ENCODE measurements around the gene ADORA2B.
A peak's percentile ranks its signal among the peaks of the same experiment; 100 is the strongest.
"Not testable (repeated sequence)": the region's sequence is repeated elsewhere in the genome, so short reads cannot be mapped to it uniquely, and the experiment has no call there.

Gene ADORA2B

GRCh38 chr17:15944759-15945526, at the start of gene ADORA2B:
Gene ADORA2B, plus strand, starts transcription at chr17:15945130. Its CDS starts 119 bp downstream, at chr17:15945249.
- peak; percentile 49 for DNase-seq (ENCODE audit: insufficient read length, low spot score)

GRCh38 chr17:15896277-15896676, 48.7 kb upstream of the ADORA2B start:
- DNase-seq (ENCODE audit: insufficient read length, low spot score), result no peak
- FAIRE-seq, result no peak

More at GRCh38 chr17:15944759-15945526, at the start of gene ADORA2B:
- no peak for FAIRE-seq

GRCh38 chr17:15896834-15897233, 48.1 kb upstream of the ADORA2B start:
- DNase-seq (ENCODE audit: insufficient read length, low spot score) (no peak), FAIRE-seq (no peak)

DNA sequence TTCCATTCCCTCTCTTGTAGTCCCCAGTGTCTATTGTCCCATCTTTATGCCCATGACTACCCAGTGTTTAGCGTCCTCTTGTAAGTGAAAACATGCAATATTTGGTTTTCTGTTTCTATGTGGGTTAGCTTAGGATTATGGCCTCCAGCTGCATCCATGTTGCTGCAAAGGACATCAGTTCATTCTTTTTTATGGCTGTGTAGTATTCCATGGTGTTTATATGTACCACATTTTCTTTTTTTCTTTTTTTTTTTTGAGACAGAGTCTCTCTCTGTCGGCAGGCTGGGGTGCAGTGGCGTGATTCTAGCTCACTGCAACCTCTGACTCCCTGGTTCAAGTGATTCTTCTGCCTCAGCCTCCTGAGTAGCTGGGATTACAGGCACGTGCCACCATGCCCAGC, 45.3 kb upstream of the ADORA2B start:
- DNase-seq (ENCODE audit: insufficient read length, low spot score); FAIRE-seq: not testable (repeated sequence)

DNA sequence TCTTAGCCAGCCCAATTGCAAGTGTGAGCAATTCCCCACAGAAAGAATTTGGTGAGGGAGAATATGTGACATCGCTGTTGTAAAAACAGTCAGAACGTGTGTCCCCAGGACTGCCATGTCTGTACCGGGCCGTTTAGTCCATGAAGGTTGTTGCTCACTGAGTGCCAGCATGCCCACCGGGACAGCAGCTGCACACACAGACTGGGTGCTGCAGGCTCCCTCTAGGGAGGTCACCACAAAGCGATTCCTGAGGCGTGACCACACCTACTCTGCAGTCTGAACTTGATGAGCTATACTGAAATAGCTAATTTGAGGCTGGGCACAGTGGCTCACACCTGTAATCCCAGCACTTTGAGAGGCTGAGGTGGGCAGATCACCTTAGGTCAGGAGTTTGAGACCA, 44.1 kb upstream of the ADORA2B start:
- no peak for DNase-seq (ENCODE audit: insufficient read length, low spot score)
- no peak for FAIRE-seq

DNA sequence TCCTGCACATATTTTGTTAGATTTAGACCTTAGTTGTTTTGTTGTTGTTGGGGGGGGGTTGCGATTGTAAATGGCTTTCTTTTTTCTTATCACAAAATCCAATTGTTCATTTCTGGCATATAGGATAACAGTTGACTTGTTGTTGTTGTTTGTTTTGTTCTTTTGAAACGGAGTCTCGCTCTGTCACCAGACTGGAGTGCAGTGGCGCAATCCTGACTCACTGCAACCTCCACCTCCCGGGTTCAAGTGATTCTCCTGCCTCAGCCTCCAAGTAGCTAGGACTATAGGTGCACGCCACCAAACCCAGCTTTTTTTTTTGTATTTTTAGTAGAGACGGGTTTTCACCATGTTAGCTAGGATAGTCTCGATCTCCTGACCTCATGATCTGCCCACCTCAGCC, 39.7 kb upstream of the ADORA2B start:
- DNase-seq (ENCODE audit: insufficient read length, low spot score); FAIRE-seq: not testable (repeated sequence)

DNA sequence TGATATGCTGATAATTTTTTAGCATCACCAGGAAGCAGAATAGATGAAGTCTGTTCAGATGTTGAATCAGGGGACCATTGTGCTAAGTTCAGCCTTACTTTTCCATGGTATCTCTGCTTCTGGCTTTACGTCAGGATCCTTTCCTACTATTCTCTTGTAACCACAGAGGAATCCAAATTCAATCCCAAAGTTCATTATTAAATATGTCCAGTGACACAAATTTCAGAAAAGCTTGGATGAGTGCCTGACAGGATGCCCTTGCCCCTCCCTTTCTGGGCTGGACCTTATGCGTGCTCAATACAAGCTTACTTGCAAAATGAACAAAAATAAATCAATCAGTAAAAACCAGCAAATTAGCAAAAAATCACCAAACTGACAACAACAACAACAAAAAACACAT, 37.6 kb upstream of the ADORA2B start:
- no peak for DNase-seq (ENCODE audit: insufficient read length, low spot score)
- FAIRE-seq, result no peak

DNA sequence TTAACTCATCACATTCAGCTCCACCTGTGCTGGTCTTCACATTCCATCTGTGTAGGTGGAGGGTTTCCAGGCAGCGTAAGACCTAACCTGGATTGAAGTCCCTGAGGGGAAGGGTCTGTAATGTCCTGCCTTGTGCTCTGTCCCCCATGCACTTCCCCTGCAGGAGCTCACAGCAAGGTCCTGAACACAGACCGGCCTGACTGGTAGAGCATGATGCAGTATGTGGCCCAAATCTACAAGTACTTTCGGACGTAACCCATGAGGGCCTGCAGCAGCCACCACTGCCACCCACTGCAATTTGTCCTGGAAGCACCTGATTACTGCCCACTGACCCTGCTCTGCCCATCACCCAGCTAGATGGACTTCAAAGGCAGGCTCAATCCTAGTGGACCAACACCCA, 36.6 kb upstream of the ADORA2B start:
- FAIRE-seq, result no peak
- no peak for DNase-seq (ENCODE audit: insufficient read length, low spot score)

GRCh38 chr17:15909481-15909991, 35.4 kb upstream of the ADORA2B start:
- DNase-seq (ENCODE audit: insufficient read length, low spot score) (no peak), FAIRE-seq (no peak)

DNA sequence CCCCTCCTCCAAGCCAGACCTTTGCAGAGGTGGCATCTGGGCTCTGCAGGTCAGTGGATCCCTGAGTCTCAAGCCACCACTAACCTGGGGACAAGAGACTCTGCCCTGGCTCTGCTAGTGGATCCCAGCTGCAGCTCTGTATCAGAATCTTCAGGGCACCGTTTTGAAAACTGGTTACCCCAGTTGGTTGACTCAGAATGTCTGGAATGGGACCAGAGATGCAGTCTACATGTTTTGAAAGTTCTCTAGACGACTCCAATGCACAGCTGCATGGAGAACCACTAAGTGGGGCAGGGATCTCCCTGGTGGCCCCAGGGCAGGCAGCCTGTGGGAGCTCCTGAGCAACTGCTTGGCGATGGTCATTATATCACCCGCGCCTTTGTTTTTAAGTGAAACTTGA, 34.1 kb upstream of the ADORA2B start:
- FAIRE-seq, result no peak
- no peak for DNase-seq (ENCODE audit: insufficient read length, low spot score)

DNA sequence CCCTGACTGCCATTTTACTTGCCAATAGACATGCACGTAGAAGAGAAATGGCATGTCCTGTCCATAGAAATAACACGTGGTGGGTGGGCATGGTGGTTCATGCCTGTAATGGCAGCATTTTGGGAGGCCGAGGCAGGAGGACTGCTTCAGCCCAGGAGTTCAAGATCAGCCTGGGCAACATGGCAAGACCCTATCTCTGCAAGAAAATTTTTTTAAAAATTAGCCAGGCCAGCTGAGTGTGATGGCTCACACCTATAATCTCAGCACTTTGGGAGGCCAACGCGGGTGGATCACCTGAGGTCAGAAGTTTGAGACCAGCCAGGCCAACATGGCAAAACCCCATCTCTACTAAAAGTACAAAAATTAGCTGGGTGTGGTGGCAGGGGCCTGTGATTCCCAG, 33.2 kb upstream of the ADORA2B start:
- FAIRE-seq; DNase-seq (ENCODE audit: insufficient read length, low spot score): not testable (repeated sequence)

DNA sequence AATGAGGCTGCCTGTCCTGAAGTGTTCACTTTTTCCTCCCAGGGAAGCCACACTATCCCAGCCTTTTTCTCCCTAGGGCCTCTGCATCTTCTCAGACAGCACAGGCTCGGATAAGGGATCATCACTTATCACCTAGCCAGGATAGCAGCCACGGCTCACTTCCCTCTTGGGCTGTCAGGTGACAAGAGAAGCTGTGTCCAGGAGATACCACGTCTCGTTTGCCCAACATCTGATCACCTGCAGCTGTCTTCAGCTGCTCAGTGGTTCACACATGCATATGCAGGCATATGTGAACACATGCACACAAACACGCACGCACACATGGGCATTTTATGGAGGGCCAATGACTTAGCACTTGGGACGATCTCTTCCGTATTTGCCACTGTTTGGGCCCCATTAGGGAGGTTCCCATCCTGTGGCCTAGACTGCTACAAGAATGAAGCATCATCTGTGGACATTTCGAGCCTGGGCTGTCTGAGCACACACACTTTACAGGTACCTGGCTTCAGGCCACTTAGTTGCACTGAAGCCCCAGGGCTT, 32.4 kb upstream of the ADORA2B start:
- FAIRE-seq, result no peak
- no peak for DNase-seq (ENCODE audit: insufficient read length, low spot score)

GRCh38 chr17:15913826-15914225, 31.1 kb upstream of the ADORA2B start:
- DNase-seq (ENCODE audit: insufficient read length, low spot score) (no peak), FAIRE-seq (no peak)

DNA sequence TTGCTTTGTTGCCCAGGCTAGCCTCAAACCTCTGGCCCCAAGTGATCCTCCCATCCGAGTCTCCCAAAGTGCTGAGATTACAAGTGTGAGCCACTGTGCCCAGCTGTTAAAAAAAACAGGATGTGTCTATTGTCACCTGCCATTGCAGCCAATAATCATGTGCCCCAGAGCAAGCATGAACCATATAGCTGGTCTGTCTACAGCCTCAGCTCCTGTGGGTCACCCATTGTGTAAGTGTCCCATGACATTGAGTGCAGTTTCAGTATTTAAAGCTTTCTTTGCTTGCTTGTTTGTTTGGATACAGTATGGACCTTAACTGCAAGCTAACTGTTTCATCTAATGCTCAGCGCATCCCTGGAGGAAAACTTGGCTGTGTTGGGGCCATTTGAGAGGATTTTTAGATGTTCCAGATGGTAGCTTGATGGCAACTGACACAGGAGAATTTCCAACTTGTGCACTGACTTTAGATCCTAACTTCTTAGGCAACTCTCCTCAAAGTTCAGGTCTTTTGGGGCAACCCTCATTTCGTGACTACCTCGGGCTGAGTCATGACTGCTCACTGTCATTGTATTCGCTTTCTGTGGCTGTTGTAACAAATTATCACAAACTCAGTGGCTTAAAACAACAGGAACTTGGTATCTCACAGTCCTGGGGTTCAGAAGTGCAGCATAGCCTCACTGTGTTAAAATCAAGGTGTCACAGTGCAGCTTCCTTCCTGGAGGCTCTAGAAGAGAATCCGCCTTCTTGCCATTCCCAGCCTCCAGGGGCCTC, 30.3 kb upstream of the ADORA2B start:
- no peak for FAIRE-seq
- no peak for DNase-seq (ENCODE audit: insufficient read length, low spot score)

GRCh38 chr17:15915961-15916360, 29.0 kb upstream of the ADORA2B start:
- no peak for DNase-seq (ENCODE audit: insufficient read length, low spot score)
- no peak for FAIRE-seq

GRCh38 chr17:15917021-15917437, 27.9 kb upstream of the ADORA2B start:
- no peak for FAIRE-seq
- DNase-seq (ENCODE audit: insufficient read length, low spot score), result no peak

GRCh38 chr17:15917438-15918027, 27.4 kb upstream of the ADORA2B start:
- FAIRE-seq (no peak), DNase-seq (ENCODE audit: insufficient read length, low spot score) (no peak)

DNA sequence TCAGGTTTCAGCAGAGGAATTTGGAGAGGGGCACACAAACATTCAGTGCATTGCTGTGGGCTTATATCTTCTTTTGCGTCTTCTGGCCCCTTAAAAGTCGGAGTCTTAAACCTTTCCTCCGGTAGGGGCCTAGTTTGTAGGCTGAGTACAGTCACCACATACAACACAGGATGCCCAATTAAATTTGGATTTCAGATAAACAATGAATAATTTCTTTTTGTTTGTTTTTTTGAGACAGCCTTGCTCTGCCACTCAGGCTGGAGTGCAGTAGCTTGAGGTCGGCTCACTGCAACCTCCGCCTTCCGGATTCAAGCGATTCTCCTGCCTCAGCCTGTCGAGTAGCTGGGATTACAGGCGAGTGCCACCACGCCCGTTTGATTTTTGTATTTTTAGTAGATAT, 26.7 kb upstream of the ADORA2B start:
- no peak for FAIRE-seq

GRCh38 chr17:15918661-15919259, 26.2 kb upstream of the ADORA2B start:
- FAIRE-seq (no peak), DNase-seq (ENCODE audit: insufficient read length, low spot score) (no peak)

More for the DNA sequence above, 26.7 kb upstream of the ADORA2B start:
- no peak for DNase-seq (ENCODE audit: insufficient read length, low spot score)

- no peak for DNase-seq (ENCODE audit: insufficient read length, low spot score)
- no peak for FAIRE-seq
These were observed 25.5 kb upstream of the ADORA2B start for GRCh38 chr17:15919466-15919865.

Data from GM19239 (cell line).